Endothelial cell of umbilical vein (primary cell): ENCODE data around the gene C19orf33. TPM values are rescaled to one million over a fixed set of nuclear protein-coding genes. Genes with fewer than 3 reads are reported as not detected.
"Not testable (repeated sequence)": the region's sequence is repeated elsewhere in the genome, so short reads cannot be mapped to it uniquely, and the experiment has no call there.

ENCODE experiments used
- BruUV-seq: library from RNA; stranded (reverse); fragments of 400-500 nt; replicated peaks from 2 replicates; lab custom pipeline; 2021; lab: Mats Ljungman, UMichigan
- CTCF ChIA-PET: fragments of 300-600, 350-600 bp; sonication (Branson Sonifier 250); formaldehyde crosslinking; loops from one replicate; lab custom pipeline; 2021; ENCODE audit warnings: antibody characterized with exemption, inconsistent platforms; lab: Charles Lee
- POLR2A ChIA-PET: fragments of 300-600, 350-600 bp; sonication (Branson Sonifier 250); formaldehyde crosslinking; loops from one replicate; lab custom pipeline; 2021; ENCODE audit warnings: antibody characterized with exemption, inconsistent platforms; lab: Charles Lee
- DNase-seq: peaks from one replicate; pipeline ENCODE4 v3.0.0-alpha.2; 2011; ENCODE audit warnings: low read depth, low spot score
- FAIRE-seq: peaks from 2 replicates; lab custom pipeline; 2011; peaks lifted over from hg19 to GRCh38; lab: Jason Lieb, UNC
- H2AFZ ChIP-seq: 2 replicates; pipeline ENCODE4 v1.6.0; 2012; ENCODE audit warnings: low read depth, low read length, control low read depth, inconsistent platforms
- H3K27ac ChIP-seq: 2 replicates; pipeline ENCODE4 v1.5.1; 2011; ENCODE audit warnings: low read depth, mild to moderate bottlenecking, control low read depth, low read length, moderate library complexity; ENCODE audit not compliant: insufficient read depth
- H3K27me3 ChIP-seq, 2 experiments: 2 replicates each; pipeline versions ENCODE4 v1.6.0 to v1.6.1; 2011; ENCODE audit warnings: low read length in 2 of 2, mixed read lengths in 1 of 2; ENCODE audit not compliant: control insufficient read depth in 2 of 2, insufficient read depth in 2 of 2
- H3K36me3 ChIP-seq, 2 experiments: 2 replicates in 1 of 2; 3 replicates in 1 of 2; pipeline ENCODE4 v1.5.1; 2011; ENCODE audit warnings: low read length in 2 of 2, mild to moderate bottlenecking in 1 of 2, moderate library complexity in 1 of 2; ENCODE audit not compliant: control insufficient read depth in 2 of 2, insufficient read depth in 2 of 2; ENCODE audit errors: extremely low read depth in 1 of 2
- H3K4me1 ChIP-seq: 3 replicates; pipeline ENCODE4 v1.5.1; 2011; ENCODE audit warnings: mild to moderate bottlenecking, low read length; ENCODE audit not compliant: control insufficient read depth, insufficient read depth; ENCODE audit errors: extremely low read depth
- H3K4me2 ChIP-seq: 2 replicates; pipeline ENCODE4 v1.6.1; 2011; ENCODE audit warnings: low read length, control low read depth, mixed read lengths; ENCODE audit not compliant: insufficient read depth
- H3K4me3 ChIP-seq, 3 experiments: fragments of 200-600 bp in 1 of 3; sonication (generic), shearing (Covaris generic) in 1 of 3; replicated peaks in 1 of 3; 2 replicates each; pipeline ENCODE4 v1.5.1; 2011 to 2016; ENCODE audit warnings: control low read depth in 3 of 3, low read length in 3 of 3, mild to moderate bottlenecking in 2 of 3, inconsistent platforms in 1 of 3, low read depth in 1 of 3, moderate library complexity in 1 of 3; ENCODE audit not compliant: insufficient read depth in 1 of 3
- H3K79me2 ChIP-seq: 2 replicates; pipeline ENCODE4 v1.6.0; 2012; ENCODE audit warnings: low read length, inconsistent platforms; ENCODE audit not compliant: control insufficient read depth, insufficient read depth
- H3K9ac ChIP-seq: replicated peaks from 2 replicates; pipeline ENCODE3; 2011; ENCODE audit warnings: low read length, control low read depth; ENCODE audit not compliant: insufficient read depth; ENCODE audit errors: extremely low read depth
- H3K9me1 ChIP-seq: replicated peaks from 3 replicates; pipeline ENCODE4 v1.6.0; 2011; ENCODE audit warnings: mild to moderate bottlenecking, low read length; ENCODE audit not compliant: control insufficient read depth, insufficient read depth; ENCODE audit errors: extremely low read depth
- H3K9me3 ChIP-seq: replicated peaks from 2 replicates; pipeline ENCODE4 v1.5.1; 2012; ENCODE audit warnings: low read length, inconsistent platforms; ENCODE audit not compliant: control insufficient read depth, insufficient read depth
- H4K20me1 ChIP-seq: replicated peaks from 2 replicates; pipeline ENCODE3; 2011; ENCODE audit warnings: mild to moderate bottlenecking, low read length; ENCODE audit not compliant: control insufficient read depth, insufficient read depth; ENCODE audit errors: extremely low read depth
- CTCF ChIP-seq, 2 donors: IDR thresholded peaks; 1 replicate in 1 of 2; 2 replicates in 1 of 2; pipeline ENCODE4 v1.5.1; 2011; ENCODE audit warnings: low read length in 2 of 2, mild to moderate bottlenecking in 2 of 2, moderate library complexity in 2 of 2, control low read depth in 1 of 2, inconsistent platforms in 1 of 2, low read depth in 1 of 2; ENCODE audit not compliant: insufficient read depth in 1 of 2; ENCODE audit errors: extremely low read depth in 1 of 2
- EZH2 ChIP-seq: IDR thresholded peaks from 2 replicates; pipeline ENCODE4 v1.6.1; 2012; ENCODE audit warnings: borderline replicate concordance, low read depth, mild to moderate bottlenecking, moderate library complexity, low read length, inconsistent platforms; ENCODE audit not compliant: severe bottlenecking
- FOS ChIP-seq: IDR thresholded peaks from 2 replicates; pipeline ENCODE4 v1.6.1; 2011; ENCODE audit warnings: mild to moderate bottlenecking, low read length, moderate library complexity, borderline replicate concordance; ENCODE audit not compliant: insufficient read depth
- GATA2 ChIP-seq: IDR thresholded peaks from 2 replicates; pipeline ENCODE4 v1.7.0; 2011; ENCODE audit warnings: low read depth, mild to moderate bottlenecking, moderate library complexity, mixed read lengths, low read length; ENCODE audit not compliant: insufficient read length, insufficient read depth
- JUN ChIP-seq: IDR thresholded peaks from 2 replicates; pipeline ENCODE4 v1.6.1; 2011; ENCODE audit warnings: borderline replicate concordance, low read depth; ENCODE audit not compliant: insufficient read length, insufficient read depth
- MAX ChIP-seq: IDR thresholded peaks from 2 replicates; pipeline ENCODE4 v1.6.1; 2011; ENCODE audit not compliant: insufficient read depth, insufficient read length
- MYC ChIP-seq: IDR thresholded peaks from one replicate; pipeline ENCODE4 v1.6.1; 2011; ENCODE audit warnings: mild to moderate bottlenecking, low read depth, low read length
- POLR2A ChIP-seq: IDR thresholded peaks from 2 replicates; pipeline ENCODE4 v1.6.1; 2012; ENCODE audit warnings: low read depth, mild to moderate bottlenecking, control low read depth, low read length
- POLR2AphosphoS5 ChIP-seq: IDR thresholded peaks from 2 replicates; pipeline ENCODE4 v1.6.1; 2012; ENCODE audit warnings: low read depth, mild to moderate bottlenecking, control low read depth, low read length, moderate library complexity; ENCODE audit not compliant: insufficient read depth
- dilution Hi-C: fragments of 300-500 bp; cut with MboI; formaldehyde crosslinking; loops from one replicate; pipeline ENCODE4 v1.15.0; 2019; ENCODE audit warnings: low sequenced_read_pairs; ENCODE audit not compliant: extremely low pct_ligation_motif_present
- intact Hi-C: fragments of 100-400 bp; cut with micrococcal nuclease; formaldehyde crosslinking; loops from one replicate; pipeline ENCODE4 v1.10.0; 2022
- polyA plus RNA-seq, 4 experiments: library from polyadenylated mRNA; depleted of rRNA in 3 of 4; stranded (reverse) in 3 of 4; unstranded in 1 of 4; fragments of >200 nt; gene quantifications; 2 replicates each; pipeline versions ENCODE4 v1.2.1 to v1.2.3, GENCODE V29; 2011 to 2012; ENCODE audit warnings: missing spikeins in 1 of 4
- total RNA-seq: library from RNA; stranded (reverse); gene quantifications from 2 replicates; pipeline ENCODE4 v1.2.3, GENCODE V29; 2021

The C19orf33 gene
- total and polyA plus RNA-seq, 2 donors (not counting 3 experiments of a cell fraction or from before 2014, with no cell fraction given) = 4.3 to 34.1 TPM

GRCh38 chr19:38337360-38337653 lies 33.3 kb downstream of the C19orf33 start:
- Histone ChIP-seq H3K4me3 (no peak overlapping the region), H3K79me2 (no peaks in the 10 kb centered on the region), H3K4me1 (peaks cover 3% of the 10 kb centered on the region), H3K4me2 (peak overlapping the region; percentile 36), H3K27me3 (no peaks in the 10 kb centered on the region), H3K9ac (no peak overlapping the region), H3K9me3 (no peaks in the 10 kb centered on the region), H3K36me3 (no peaks in the 10 kb centered on the region), H3K27ac (no peak overlapping the region), H3K9me1 (no peaks in the 10 kb centered on the region), H2AFZ (peak overlapping the region; percentile 86), H4K20me1 (no peaks in the 10 kb centered on the region)
- dilution Hi-C loops (no loop called here), intact Hi-C loops (loop anchor here (10.0 kb wide), 1 partner anchor 193 kb away; no protein-coding TSS in a partner anchor)
- TF ChIP-seq JUN (no peak), POLR2AphosphoS5 (no peak), EZH2 (no peak), MYC (no peak), CTCF (IDR thresholded peaks at IDR 0.05; ENCODE audit: extremely low read depth in 1 of 2, insufficient read depth in 1 of 2, low read depth in 1 of 2, low read length in 2 of 2) (no peak), FOS (no peak), GATA2 (no peak), POLR2A (no peak), MAX (no peak)
- FAIRE-seq (no peak), DNase-seq (no peak)
- POLR2A ChIA-PET = no interaction called here
- CTCF ChIA-PET = interaction anchor here (0.7 to 1.3 kb wide), 2 partner anchors 37 to 435 kb away, joined by 3 read pairs; partner anchors contain the start of gene PSMD8
- no TSS peak for BruUV-seq

GRCh38 chr19:38339011-38339410 lies 35.0 kb downstream of the C19orf33 start:
- H3K4me2 ChIP-seq, DNase-seq, H3K9me1 ChIP-seq, H3K9ac ChIP-seq, dilution Hi-C loops, H3K27ac ChIP-seq, POLR2A ChIA-PET, H4K20me1 ChIP-seq, BruUV-seq, H3K27me3 ChIP-seq, H3K79me2 ChIP-seq, H3K36me3 ChIP-seq, H3K9me3 ChIP-seq, H2AFZ ChIP-seq, FAIRE-seq, H3K4me1 ChIP-seq, H3K4me3 ChIP-seq: not testable (repeated sequence)
- CTCF ChIA-PET = interaction anchor here (1.3 kb wide), 1 partner anchor 105 kb away, joined by 5 read pairs; no protein-coding TSS in a partner anchor
- intact Hi-C loops = loop anchor here (10.0 kb wide), 1 partner anchor 194 kb away; no protein-coding TSS in a partner anchor
